Measurements from ENCODE around the gene DNMT3A. TPM values are rescaled to one million over a fixed set of nuclear protein-coding genes. Genes with fewer than 3 reads are reported as not detected.
A peak's percentile ranks its signal among the peaks of the same experiment; 100 is the strongest.

DNMT3A gene
- total and polyA plus RNA-seq, 3 donors from 2014 or later, result 15.5 to 36.3 (median 36.3) TPM

DNA sequence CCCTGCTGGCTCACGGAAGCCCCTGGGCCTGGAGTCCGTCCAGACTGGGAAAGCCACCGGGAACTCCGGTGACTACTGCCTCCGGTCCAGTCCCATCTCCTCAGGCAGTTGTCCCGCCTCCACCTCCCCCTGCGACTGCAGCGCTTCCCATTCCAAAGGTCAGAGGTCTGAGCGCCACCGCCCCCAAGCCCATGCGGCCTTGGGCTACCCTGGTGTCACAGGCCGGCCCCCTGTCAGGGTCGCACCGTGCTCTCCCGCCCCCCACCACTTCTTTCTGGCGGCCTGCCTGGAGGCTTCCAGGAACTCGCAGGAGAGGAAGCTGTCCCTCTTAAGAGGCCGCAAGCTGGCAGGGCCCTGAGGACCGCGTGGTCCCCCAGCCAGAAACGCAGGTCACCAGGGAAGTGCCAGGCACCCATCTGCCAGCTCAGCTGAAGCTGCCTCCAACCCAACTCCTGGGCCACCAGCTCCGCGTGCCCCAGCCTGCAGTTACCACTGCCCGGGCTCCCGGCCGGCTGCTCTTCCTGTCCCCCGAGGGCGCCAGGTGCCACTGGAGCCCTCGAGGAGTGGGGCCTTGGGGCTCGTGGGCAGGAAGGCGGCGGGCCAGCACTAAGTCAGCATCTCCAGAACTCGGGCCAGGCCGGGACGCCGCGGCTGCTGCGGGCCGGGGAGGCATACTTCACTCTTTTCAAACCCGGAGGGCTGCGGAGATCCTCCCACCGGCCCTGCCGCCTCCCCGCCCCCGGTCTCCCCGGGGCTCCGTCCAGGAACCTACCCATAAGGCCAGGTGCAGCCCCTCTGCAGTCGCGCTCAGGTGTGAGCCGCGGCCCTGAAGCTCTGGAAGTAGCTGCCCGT lies 90.1 kb downstream of the DNMT3A start:
- H3K4me3 ChIP-seq, result peak overlapping the region; percentile 56 to 63
- intact Hi-C loops (cut with DNase I; ENCODE audit: low total_unique reads), result no loop called here
- peak; percentile 49 for DNase-seq

DNA sequence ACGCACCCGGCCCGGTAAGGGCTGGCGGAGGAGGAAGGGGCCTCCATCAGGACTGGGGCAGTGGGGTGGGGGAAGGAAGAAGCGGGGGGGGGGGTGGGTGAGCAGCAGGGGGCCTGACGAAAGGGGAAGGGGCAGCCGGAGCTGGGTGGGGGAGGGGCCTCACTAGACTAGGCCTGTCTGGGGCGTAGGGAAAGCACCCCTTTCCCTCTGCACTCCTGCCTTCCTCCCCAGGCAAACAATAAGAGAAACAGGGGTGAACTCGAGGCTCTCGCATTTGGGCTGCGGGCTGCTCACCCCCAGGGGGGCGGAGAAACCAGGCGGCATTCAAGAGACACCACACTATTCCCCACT lies 90.7 kb downstream of the DNMT3A start:
- DNase-seq, result no peak
- TF ChIP-seq CTCF (IDR thresholded peaks at IDR 0.05) (no peak), POLR2A (IDR thresholded peaks at IDR 0.05) (no peak)
- peaks cover 27% of the 10 kb centered on the region for H3K4me1 ChIP-seq
- H3K9me3 ChIP-seq, result no peaks in the 10 kb centered on the region
- no peaks in the 10 kb centered on the region for H3K27me3 ChIP-seq
- 28 to 37% methylated on average over 11 to 13 of the region's 13 CpGs for WGBS, 2 donors
- intact Hi-C loops (cut with DNase I; ENCODE audit: low total_unique reads), result no loop called here
- H3K36me3 ChIP-seq (ENCODE audit: low read depth, missing control alignments), result no peaks in the 10 kb centered on the region
- peak overlapping the region in 1 of 2 donors; percentile 91 for H3K27ac ChIP-seq
- peak overlapping the region; percentile 56 to 63 for H3K4me3 ChIP-seq

More for the DNA sequence above, 90.1 kb downstream of the DNMT3A start:
- peaks cover 22% of the 10 kb centered on the region for H3K4me1 ChIP-seq
- WGBS, 2 donors, result 4 to 20% methylated on average over 5 to 43 of the region's 52 CpGs
- no peaks in the 10 kb centered on the region for H3K36me3 ChIP-seq (ENCODE audit: low read depth, missing control alignments)
- peak overlapping the region; percentile 76 to 91 for H3K27ac ChIP-seq
- TF ChIP-seq CTCF (IDR thresholded peaks at IDR 0.05) (no peak), POLR2A (IDR thresholded peaks at IDR 0.05) (no peak)
- no peaks in the 10 kb centered on the region for H3K27me3 ChIP-seq
- H3K9me3 ChIP-seq, result no peaks in the 10 kb centered on the region

DNA sequence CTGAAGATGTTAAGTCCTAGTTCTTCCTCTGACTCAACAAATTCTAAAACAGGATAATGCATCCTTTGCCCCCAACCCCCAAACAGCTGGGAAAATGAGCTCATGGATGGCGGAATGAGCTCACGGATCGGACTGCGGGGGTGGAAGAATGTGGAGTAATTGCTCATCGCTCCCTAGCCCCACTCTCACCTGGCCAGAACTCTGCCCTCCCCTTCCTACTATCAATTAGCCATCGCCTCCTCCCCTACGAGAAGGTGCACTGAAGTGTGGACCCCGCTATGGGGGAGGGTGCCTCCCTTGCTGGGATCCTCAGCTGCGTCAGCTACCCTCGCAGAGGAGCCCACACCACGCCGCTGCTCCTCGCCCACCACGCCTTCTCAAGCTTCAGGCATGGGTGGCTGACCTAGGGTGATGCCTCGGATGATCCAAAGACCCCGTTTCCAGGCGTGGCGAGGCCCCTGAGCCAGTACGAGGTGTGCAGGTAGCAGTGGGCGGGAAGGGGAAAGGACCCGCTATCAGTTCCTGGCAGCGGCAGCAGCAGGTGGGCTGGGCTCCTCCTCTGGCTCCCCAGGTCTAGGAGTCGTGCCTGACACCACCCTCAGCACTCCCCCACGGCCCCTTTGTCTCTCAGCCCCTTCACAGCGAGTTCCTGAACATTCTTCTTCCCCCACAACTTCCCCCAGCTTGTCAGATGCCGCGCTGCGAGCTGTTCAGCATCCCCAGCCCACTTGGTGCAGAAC lies 91.2 kb downstream of the DNMT3A start:
- WGBS, 2 donors, result 35 to 53% methylated on average over 14 to 28 of the region's 28 CpGs
- H3K27ac ChIP-seq, result no peak overlapping the region
- TF ChIP-seq POLR2A (IDR thresholded peaks at IDR 0.05) (no peak), CTCF (IDR thresholded peaks at IDR 0.05) (no peak)
- DNase-seq, result no peak
- intact Hi-C loops (cut with DNase I; ENCODE audit: low total_unique reads), result no loop called here
- no peaks in the 10 kb centered on the region for H3K27me3 ChIP-seq
- H3K4me3 ChIP-seq, result peak overlapping the region in 1 of 2 donors; percentile 63
- H3K4me1 ChIP-seq, result peaks cover 27% of the 10 kb centered on the region
- H3K9me3 ChIP-seq, result no peaks in the 10 kb centered on the region
- H3K36me3 ChIP-seq (ENCODE audit: low read depth, missing control alignments), result no peaks in the 10 kb centered on the region

DNA sequence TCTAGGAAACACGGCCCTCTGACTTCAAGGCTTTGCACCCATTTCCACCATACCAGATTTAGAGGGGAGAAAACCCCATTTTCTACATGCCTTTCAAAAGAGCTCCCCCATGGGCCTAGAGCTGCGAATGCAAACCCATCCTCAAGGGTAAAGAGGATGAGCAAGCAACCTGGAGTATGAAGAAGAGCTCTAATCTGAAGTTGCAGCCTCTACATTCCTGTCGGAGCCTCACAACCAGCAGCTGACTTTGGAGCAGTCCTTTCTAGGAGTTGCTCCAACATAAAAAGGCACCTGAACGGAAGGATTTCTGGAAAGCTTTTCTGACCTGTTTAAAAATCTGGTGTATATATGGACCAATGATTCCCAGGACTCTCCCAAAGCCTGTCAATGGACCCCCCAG lies 91.9 kb downstream of the DNMT3A start:
- 79 to 86% methylated on average over 4 of the region's 4 CpGs for WGBS, 2 donors
- intact Hi-C loops (cut with DNase I; ENCODE audit: low total_unique reads), result no loop called here
- H3K27me3 ChIP-seq, result no peaks in the 10 kb centered on the region
- no peak overlapping the region for H3K27ac ChIP-seq
- DNase-seq, result no peak
- TF ChIP-seq CTCF (IDR thresholded peaks at IDR 0.05), result no peak
- no peak for TF ChIP-seq POLR2A (IDR thresholded peaks at IDR 0.05)
- H3K9me3 ChIP-seq, result no peaks in the 10 kb centered on the region
- H3K36me3 ChIP-seq (ENCODE audit: low read depth, missing control alignments), result no peaks in the 10 kb centered on the region
- no peak overlapping the region for H3K4me3 ChIP-seq
- peaks cover 27% of the 10 kb centered on the region for H3K4me1 ChIP-seq

Measured in testis (tissue), 3 donors.